ENCODE results near the gene U2SURP.

DNA sequence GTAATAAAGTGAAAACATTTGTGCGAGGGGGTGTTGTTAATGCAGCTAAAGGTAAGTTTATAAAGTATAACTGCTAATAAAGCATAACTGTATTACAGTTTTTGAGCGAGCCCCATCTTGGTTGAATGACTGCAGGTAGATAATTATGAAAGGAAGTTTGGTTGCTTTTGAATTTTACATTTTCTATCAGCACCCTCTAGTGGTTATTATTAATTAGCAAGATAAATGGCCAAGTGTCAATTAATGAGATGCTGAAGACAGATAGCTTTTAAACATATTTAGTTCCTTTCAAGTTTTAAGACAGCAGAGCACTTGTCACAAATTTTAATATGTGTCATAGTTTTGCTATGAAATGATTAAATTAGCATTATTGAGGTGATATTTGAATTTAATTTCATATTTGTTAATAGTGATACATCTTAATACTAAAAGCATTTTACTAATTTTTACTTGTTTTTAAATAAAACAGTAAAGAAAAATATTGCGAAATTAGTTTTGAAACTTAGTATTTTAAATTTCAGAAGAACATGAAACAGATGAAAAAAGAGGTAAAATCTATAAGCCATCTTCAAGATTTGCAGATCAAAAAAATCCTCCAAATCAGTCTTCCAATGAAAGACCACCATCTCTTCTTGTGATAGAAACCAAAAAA is 15.1 kb downstream of the U2SURP start:
- TF ChIP-seq EZH2 (IDR thresholded peaks at IDR 0.05; ENCODE audit: insufficient read depth, poor library complexity, severe bottlenecking) = no peak
- no peak for TF ChIP-seq EZH2phosphoT487 (IDR thresholded peaks at IDR 0.05; ENCODE audit: insufficient read depth, low read depth)

Measured in GM23248 (cell line).